Measurements from ENCODE around the gene TULP3. TPM values are rescaled to one million over a fixed set of nuclear protein-coding genes. Genes with fewer than 3 reads are reported as not detected.

The TULP3 gene
- total RNA-seq = 24.5 and 28.3 TPM in 2 replicates

GRCh38 chr12:2890388-2891239, at the start of gene TULP3:
TSS of gene TULP3 (plus strand) at chr12:2890891. CDS start at chr12:2890948, 57 bp downstream.

GRCh38 chr12:2857021-2857431, 33.7 kb upstream of the TULP3 start, which contains the start of gene TEX52:
TSS of gene TEX52 (minus strand) at chr12:2857039. CDS start at chr12:2857026, 13 bp downstream.

GRCh38 chr12:2877047-2877952, 13.4 kb upstream of the TULP3 start, which contains the start of the genes FOXM1 and RHNO1:
TSS of gene FOXM1 (minus strand) at chr12:2877174. CDS start at chr12:2874478, 2,696 bp downstream.
TSS of gene RHNO1 (plus strand) at chr12:2877223. CDS start at chr12:2885367, 8,144 bp downstream.

GRCh38 chr12:2959192-2959504, 68.5 kb downstream of the TULP3 start, which contains the start of gene TEAD4:
TSS of gene TEAD4 (plus strand) at chr12:2959397.

Small RNA genes within 50 kb of the gene (small RNA-seq; reads per million reads assigned to genes)
- 0.12 reads per million for gene RNU6-1315P

Other genes starting within 250 kb of the TULP3 start
- gene FKBP4, start 95.9 kb upstream of the TULP3 start, total RNA-seq = 24.3 and 42.3 TPM in 2 replicates
- gene ITFG2, start 78.2 kb upstream of the TULP3 start, total RNA-seq = 20.3 and 28.7 TPM in 2 replicates
- not detected in 2 replicates for gene NRIP2, start 55.9 kb upstream of the TULP3 start, total RNA-seq
- not detected in 2 replicates for gene TEX52, start 33.9 kb upstream of the TULP3 start, total RNA-seq
- gene FOXM1, start 13.7 kb upstream of the TULP3 start, total RNA-seq = 3.5 and 8.9 TPM in 2 replicates
- gene RHNO1, start 13.7 kb upstream of the TULP3 start, total RNA-seq = 16.9 and 19.8 TPM in 2 replicates
- 4.7 and 16.2 TPM in 2 replicates for gene TEAD4, start 68.5 kb downstream of the TULP3 start, total RNA-seq
- gene TSPAN9, start 186.5 kb downstream of the TULP3 start, total RNA-seq = 8.6 and 13.0 TPM in 2 replicates

Data from placental epithelial cell (primary cell).